C4-2B (cell line): ENCODE measurements around the gene CACHD1.

Source experiments
- ZFX ChIP-seq: fragments of 450-650 bp; IDR thresholded peaks from 2 replicates; pipeline ENCODE4 v1.6.1; 2017
- TF ChIP-seq, protein P1 (sequence below): fragments of 450-650 bp; conservative IDR thresholded peaks from 2 replicates; pipeline ENCODE4 v1.5.1; 2017; ENCODE audit warnings: mild to moderate bottlenecking

DNA sequence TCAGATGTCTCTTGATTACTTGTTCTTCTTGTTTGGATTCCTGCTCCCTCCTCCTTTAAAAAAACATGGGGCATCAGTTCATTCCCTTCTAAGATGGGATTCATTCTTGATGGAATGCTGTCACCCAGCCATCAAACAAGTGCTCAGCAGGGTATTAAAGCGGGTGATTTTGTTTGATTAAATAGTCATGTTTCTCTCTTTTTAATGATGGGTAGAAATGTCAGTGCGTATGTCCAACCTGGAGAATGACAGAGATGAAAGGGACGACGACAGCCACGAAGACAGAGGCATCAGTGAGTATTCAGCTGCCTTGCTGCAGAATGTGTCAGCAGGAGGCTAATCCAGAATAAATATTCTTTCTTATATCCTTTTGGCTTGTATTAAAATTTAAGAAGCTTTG lies 211.1 kb downstream of the CACHD1 start:
- TF ChIP-seq, protein P1, sequence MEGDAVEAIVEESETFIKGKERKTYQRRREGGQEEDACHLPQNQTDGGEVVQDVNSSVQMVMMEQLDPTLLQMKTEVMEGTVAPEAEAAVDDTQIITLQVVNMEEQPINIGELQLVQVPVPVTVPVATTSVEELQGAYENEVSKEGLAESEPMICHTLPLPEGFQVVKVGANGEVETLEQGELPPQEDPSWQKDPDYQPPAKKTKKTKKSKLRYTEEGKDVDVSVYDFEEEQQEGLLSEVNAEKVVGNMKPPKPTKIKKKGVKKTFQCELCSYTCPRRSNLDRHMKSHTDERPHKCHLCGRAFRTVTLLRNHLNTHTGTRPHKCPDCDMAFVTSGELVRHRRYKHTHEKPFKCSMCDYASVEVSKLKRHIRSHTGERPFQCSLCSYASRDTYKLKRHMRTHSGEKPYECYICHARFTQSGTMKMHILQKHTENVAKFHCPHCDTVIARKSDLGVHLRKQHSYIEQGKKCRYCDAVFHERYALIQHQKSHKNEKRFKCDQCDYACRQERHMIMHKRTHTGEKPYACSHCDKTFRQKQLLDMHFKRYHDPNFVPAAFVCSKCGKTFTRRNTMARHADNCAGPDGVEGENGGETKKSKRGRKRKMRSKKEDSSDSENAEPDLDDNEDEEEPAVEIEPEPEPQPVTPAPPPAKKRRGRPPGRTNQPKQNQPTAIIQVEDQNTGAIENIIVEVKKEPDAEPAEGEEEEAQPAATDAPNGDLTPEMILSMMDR = no peak
- no peak for TF ChIP-seq ZFX
